Upper lobe of left lung (tissue), 4 donors: ENCODE measurements around the gene SLC25A39.

Experiments
- EP300 ChIP-seq, 4 donors: sonication (generic); formaldehyde crosslinking; IDR thresholded peaks; one replicate each; pipeline ENCODE4 v1.5.1; 2017; ENCODE audit warnings: antibody characterized with exemption in 4 of 4, control low read depth in 2 of 4
- POLR2A ChIP-seq, 4 donors: fragments of 450-650 bp; IDR thresholded peaks; one replicate each; pipeline ENCODE4 v1.5.1; 2016 to 2017; ENCODE audit warnings: antibody characterized with exemption in 4 of 4, mild to moderate bottlenecking in 2 of 4
- POLR2AphosphoS5 ChIP-seq, 2 donors: sonication (generic); formaldehyde crosslinking; IDR thresholded peaks; one replicate each; pipeline ENCODE4 v1.5.1; 2017; ENCODE audit warnings: antibody characterized with exemption in 2 of 2
- TF ChIP-seq, protein P1 (sequence below), 6 experiments: fragments of 450-650 bp in 4 of 6; fragments of 200-600 bp in 2 of 6; sonication (generic) in 2 of 6; IDR thresholded peaks; one replicate each; pipeline ENCODE4 v1.5.1; 2016 to 2019; ENCODE audit warnings: antibody characterized with exemption in 6 of 6

DNA sequence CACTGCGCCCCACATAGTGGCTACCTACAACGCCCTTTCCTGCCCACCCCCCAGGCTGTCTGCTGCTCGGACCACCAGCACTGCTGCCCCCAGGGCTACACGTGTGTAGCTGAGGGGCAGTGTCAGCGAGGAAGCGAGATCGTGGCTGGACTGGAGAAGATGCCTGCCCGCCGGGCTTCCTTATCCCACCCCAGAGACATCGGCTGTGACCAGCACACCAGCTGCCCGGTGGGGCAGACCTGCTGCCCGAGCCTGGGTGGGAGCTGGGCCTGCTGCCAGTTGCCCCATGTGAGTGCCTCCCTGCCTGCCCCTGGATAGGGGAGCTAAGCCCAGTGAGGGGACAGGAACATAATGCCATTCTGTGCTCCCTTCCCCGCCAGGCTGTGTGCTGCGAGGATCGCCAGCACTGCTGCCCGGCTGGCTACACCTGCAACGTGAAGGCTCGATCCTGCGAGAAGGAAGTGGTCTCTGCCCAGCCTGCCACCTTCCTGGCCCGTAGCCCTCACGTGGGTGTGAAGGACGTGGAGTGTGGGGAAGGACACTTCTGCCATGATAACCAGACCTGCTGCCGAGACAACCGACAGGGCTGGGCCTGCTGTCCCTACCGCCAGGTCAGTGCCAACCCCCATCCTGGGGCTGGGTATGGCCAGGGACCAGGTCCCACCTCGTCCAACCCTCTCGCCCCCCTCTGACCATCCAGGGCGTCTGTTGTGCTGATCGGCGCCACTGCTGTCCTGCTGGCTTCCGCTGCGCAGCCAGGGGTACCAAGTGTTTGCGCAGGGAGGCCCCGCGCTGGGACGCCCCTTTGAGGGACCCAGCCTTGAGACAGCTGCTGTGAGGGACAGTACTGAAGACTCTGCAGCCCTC is 27.6 kb upstream of the SLC25A39 start:
- no peak for TF ChIP-seq POLR2AphosphoS5 (IDR thresholded peaks at IDR 0.05)
- TF ChIP-seq EP300 (IDR thresholded peaks at IDR 0.05) = no peak
- TF ChIP-seq, protein P1, sequence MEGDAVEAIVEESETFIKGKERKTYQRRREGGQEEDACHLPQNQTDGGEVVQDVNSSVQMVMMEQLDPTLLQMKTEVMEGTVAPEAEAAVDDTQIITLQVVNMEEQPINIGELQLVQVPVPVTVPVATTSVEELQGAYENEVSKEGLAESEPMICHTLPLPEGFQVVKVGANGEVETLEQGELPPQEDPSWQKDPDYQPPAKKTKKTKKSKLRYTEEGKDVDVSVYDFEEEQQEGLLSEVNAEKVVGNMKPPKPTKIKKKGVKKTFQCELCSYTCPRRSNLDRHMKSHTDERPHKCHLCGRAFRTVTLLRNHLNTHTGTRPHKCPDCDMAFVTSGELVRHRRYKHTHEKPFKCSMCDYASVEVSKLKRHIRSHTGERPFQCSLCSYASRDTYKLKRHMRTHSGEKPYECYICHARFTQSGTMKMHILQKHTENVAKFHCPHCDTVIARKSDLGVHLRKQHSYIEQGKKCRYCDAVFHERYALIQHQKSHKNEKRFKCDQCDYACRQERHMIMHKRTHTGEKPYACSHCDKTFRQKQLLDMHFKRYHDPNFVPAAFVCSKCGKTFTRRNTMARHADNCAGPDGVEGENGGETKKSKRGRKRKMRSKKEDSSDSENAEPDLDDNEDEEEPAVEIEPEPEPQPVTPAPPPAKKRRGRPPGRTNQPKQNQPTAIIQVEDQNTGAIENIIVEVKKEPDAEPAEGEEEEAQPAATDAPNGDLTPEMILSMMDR (IDR thresholded peaks at IDR 0.05) = no peak
- no peak for TF ChIP-seq POLR2A (IDR thresholded peaks at IDR 0.05)
